ENCODE data around the gene PLPPR3. TPM values are rescaled to one million over a fixed set of nuclear protein-coding genes. Genes with fewer than 3 reads are reported as not detected.

The PLPPR3 gene
- total and polyA plus RNA-seq, 12 donors: 0.08 to 1.7 (median 0.14) TPM; not detected in 7

GRCh38 chr19:791007-791566, 30.7 kb downstream of the PLPPR3 start:
- 74 to 79% (median 78%) methylated on average over 25 to 26 of the region's 26 CpGs for WGBS, 4 donors
- H3K27me3 ChIP-seq: no peaks in the 10 kb centered on the region
- H3K4me3 ChIP-seq: no peak overlapping the region
- peaks cover 0 to 17% of the 10 kb centered on the region in 2 donors for H3K4me1 ChIP-seq (replicated peaks in 1 of 2)
- H3K36me3 ChIP-seq (replicated peaks in 1 of 2): no peaks in the 10 kb centered on the region
- intact Hi-C loops (cut with DNase I): no loop called here
- DNase-seq: peak in 1 of 7 donors; percentile 44
- H3K9me3 ChIP-seq (replicated peaks in 1 of 3): no peaks in the 10 kb centered on the region
- H3K27ac ChIP-seq: peak overlapping the region in 3 of 5 donors; percentile 26 to 81 (median 38)
- TF ChIP-seq, protein P1, sequence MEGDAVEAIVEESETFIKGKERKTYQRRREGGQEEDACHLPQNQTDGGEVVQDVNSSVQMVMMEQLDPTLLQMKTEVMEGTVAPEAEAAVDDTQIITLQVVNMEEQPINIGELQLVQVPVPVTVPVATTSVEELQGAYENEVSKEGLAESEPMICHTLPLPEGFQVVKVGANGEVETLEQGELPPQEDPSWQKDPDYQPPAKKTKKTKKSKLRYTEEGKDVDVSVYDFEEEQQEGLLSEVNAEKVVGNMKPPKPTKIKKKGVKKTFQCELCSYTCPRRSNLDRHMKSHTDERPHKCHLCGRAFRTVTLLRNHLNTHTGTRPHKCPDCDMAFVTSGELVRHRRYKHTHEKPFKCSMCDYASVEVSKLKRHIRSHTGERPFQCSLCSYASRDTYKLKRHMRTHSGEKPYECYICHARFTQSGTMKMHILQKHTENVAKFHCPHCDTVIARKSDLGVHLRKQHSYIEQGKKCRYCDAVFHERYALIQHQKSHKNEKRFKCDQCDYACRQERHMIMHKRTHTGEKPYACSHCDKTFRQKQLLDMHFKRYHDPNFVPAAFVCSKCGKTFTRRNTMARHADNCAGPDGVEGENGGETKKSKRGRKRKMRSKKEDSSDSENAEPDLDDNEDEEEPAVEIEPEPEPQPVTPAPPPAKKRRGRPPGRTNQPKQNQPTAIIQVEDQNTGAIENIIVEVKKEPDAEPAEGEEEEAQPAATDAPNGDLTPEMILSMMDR (IDR thresholded peaks at IDR 0.05): no peak
- TF ChIP-seq POLR2A (IDR thresholded peaks at IDR 0.05): no peak

DNA sequence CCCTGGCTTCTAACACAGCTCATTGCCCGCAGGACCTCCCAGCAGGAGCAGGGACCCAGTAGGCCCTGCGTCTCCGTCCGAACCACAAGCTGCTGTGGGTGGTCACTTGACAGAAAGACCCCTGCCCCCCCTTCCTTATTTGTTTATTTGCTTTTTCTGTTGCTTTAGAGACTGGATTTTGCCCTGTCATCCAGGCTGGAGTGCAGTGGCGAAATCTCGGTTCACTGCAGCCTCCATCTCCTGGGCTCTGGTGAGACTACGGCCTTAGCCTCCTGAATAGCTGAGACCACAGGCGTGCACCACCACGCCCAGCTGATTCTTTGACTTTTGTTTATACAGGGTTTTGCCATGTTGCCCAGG, 32.1 kb downstream of the PLPPR3 start:
- Histone ChIP-seq H3K27me3 (no peaks in the 10 kb centered on the region), H3K9me3 (replicated peaks in 1 of 3) (no peaks in the 10 kb centered on the region), H3K4me3 (no peak overlapping the region), H3K36me3 (replicated peaks in 1 of 2) (no peaks in the 10 kb centered on the region), H3K27ac (peak overlapping the region in 3 of 5 donors; percentile 48 to 86 (median 77)), H3K4me1 (replicated peaks in 1 of 2) (peaks cover 0 to 17% of the 10 kb centered on the region in 2 donors)
- no peak for DNase-seq
- intact Hi-C loops (cut with DNase I): no loop called here
- 66 to 94% (median 79%) methylated on average over 9 of the region's 9 CpGs for WGBS, 4 donors
- TF ChIP-seq POLR2A (IDR thresholded peaks at IDR 0.05): no peak
- TF ChIP-seq, protein P1 (IDR thresholded peaks at IDR 0.05): no peak

- Histone ChIP-seq H3K27me3 (no peaks in the 10 kb centered on the region), H3K36me3 (replicated peaks in 1 of 2) (no peaks in the 10 kb centered on the region), H3K27ac (peak overlapping the region in 3 of 5 donors; percentile 48 to 86 (median 77)), H3K4me1 (replicated peaks in 1 of 2) (peaks cover 0 to 17% of the 10 kb centered on the region in 2 donors), H3K9me3 (replicated peaks in 1 of 3) (no peaks in the 10 kb centered on the region), H3K4me3 (no peak overlapping the region)
- WGBS, 4 donors: 48 to 63% (median 53%) methylated on average over 23 to 33 of the region's 33 CpGs
- no peak for TF ChIP-seq POLR2A (IDR thresholded peaks at IDR 0.05)
- TF ChIP-seq, protein P1 (IDR thresholded peaks at IDR 0.05): no peak
- intact Hi-C loops (cut with DNase I): no loop called here
- no peak for DNase-seq
Measured at GRCh38 chr19:788983-789700, 32.6 kb downstream of the PLPPR3 start.

GRCh38 chr19:788686-788982, 33.1 kb downstream of the PLPPR3 start:
- H3K36me3 ChIP-seq (replicated peaks in 1 of 2): no peaks in the 10 kb centered on the region
- no peak overlapping the region for H3K4me3 ChIP-seq
- no peaks in the 10 kb centered on the region for H3K9me3 ChIP-seq (replicated peaks in 1 of 3)
- H3K4me1 ChIP-seq (replicated peaks in 1 of 2): peaks cover 0 to 17% of the 10 kb centered on the region in 2 donors
- H3K27ac ChIP-seq: peak overlapping the region in 3 of 5 donors; percentile 48 to 86 (median 77)
- no peaks in the 10 kb centered on the region for H3K27me3 ChIP-seq
- no peak for TF ChIP-seq POLR2A (IDR thresholded peaks at IDR 0.05)
- TF ChIP-seq, protein P1 (IDR thresholded peaks at IDR 0.05): no peak
- DNase-seq: no peak
- intact Hi-C loops (cut with DNase I): no loop called here
- 54 to 71% (median 61%) methylated on average over 3 to 11 of the region's 11 CpGs for WGBS, 4 donors
